Measurements from ENCODE around the gene TNPO1. TPM values are rescaled to one million over a fixed set of nuclear protein-coding genes. Genes with fewer than 3 reads are reported as not detected.

The TNPO1 gene
- total and polyA plus RNA-seq, 3 experiments from 2014 or later = 49.7 to 137 (median 134) TPM

DNA sequence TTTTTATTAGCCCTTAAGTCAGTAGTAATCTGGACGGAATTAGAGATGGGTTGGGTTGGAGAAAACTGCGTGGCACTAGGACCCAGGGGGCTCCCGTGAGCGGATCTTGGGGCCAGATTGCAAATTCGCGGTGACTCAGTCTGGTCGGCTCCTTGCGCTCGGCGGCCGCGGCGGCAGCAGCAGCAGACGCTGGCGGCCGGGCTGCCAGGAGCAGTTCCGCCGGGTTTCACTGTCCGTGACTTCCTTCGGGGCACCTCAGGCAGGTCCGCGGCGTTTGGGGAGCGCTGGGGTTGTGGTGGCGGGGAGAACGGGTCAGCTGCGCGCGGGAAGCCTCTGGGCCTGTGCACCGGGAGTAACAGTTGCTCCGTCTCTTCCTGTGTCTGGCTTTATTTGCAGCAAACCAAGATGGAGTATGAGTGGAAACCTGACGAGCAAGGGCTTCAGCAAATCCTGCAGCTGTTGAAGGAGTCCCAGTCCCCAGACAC lies 31.6 kb downstream of the TNPO1 start:
- Histone ChIP-seq H3K27ac (ENCODE audit: low read depth, low read length) (peak overlapping the region; percentile 91), H3K4me1 (ENCODE audit: insufficient read depth, low read length) (peaks cover 39% of the 10 kb centered on the region), H3K9me3 (ENCODE audit: low read length) (no peaks in the 10 kb centered on the region), H3K36me3 (ENCODE audit: insufficient read depth, low read length) (no peaks in the 10 kb centered on the region), H3K27me3 (ENCODE audit: insufficient read depth, low read length, poor library complexity, severe bottlenecking) (no peaks in the 10 kb centered on the region), H3K4me3 (ENCODE audit: low read length) (peak overlapping the region; percentile 92)
- H3K9me3 Mint-ChIP-seq = no peaks in the 10 kb centered on the region
- peak overlapping the region; percentile 97 to 99 (median 99) for H3K4me3 Mint-ChIP-seq
- H3K27ac Mint-ChIP-seq = peak overlapping the region; percentile 86 to 99 (median 98)
- H3K27me3 Mint-ChIP-seq = peaks cover 0 to 3% of the 10 kb centered on the region in 2 donors
- DNase-seq = peak; percentile 78 to 87 (median 83)
- POLR2A ChIA-PET = interaction anchor here (1.8 kb wide), 1 partner anchor 31 kb away, joined by 5 read pairs; the partner anchor contains the start of gene TNPO1
- peaks cover 46 to 66% (median 57%) of the 10 kb centered on the region in 3 donors for H3K4me1 Mint-ChIP-seq
- peaks cover 0 to 18% (median 3%) of the 10 kb centered on the region in 3 donors for H3K36me3 Mint-ChIP-seq
- CTCF ChIA-PET = interaction anchor here (0.8 to 2.9 kb wide), 2 partner anchors 30 to 539 kb away, joined by 3 to 16 read pairs; partner anchors contain the start of gene TNPO1

DNA sequence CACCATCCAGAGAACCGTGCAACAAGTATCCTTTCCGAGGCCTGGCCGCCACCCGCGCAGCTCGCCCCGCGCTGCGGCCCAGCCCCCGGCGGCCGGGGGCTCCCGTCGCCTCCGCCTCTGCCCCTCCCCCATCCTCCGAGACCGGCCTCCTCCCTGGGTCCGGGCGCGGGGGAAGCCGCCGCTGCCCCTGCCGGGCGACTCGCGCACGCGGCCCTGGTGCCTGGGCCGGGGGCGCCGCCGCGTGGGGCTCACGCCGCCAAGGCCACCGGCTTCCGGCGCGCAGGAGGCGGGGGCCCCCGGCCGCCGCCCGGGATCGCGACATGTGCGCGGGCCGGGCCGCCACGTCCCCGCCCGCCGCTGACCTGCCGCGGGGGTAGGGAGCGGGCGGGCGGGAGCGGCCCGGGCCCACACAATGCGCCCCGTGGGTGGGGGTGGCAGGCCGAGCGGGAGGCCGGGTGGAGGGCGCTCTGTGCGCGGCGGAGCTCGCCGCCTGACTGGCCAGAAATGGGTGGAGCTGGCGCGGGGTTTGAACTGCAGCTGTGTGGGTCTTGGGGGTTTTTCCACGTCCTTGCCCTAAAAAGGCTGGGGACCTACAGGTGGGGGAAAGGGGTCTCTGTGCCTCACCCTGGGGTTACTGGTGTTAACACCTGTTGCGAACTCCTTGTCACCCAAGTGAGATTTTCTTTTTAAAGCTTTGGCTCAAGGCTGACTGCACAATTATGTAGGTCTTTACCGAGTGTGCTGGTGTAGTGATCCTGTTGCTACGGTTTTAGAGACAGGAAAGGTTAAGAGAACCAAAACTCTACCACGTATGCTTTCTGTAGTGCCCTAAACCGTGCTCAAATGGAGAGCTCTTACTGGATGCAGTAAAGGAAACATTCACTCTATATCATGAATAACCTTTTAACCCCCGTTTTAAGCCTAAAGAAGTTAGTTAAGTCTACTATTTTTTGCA lies 32.3 kb downstream of the TNPO1 start:
- H3K36me3 ChIP-seq (ENCODE audit: insufficient read depth, low read length) = no peaks in the 10 kb centered on the region
- POLR2A ChIA-PET = interaction anchor here (0.6 to 1.8 kb wide), 2 partner anchors 15 to 32 kb away, joined by 5 to 6 read pairs; partner anchors contain the start of gene TNPO1
- H3K4me1 ChIP-seq (ENCODE audit: insufficient read depth, low read length) = peaks cover 39% of the 10 kb centered on the region
- CTCF ChIA-PET = interaction anchor here (0.8 to 2.9 kb wide), 2 partner anchors 31 to 540 kb away, joined by 3 to 16 read pairs; partner anchors contain the start of gene TNPO1
- Mint-ChIP-seq H3K4me3 (peak overlapping the region; percentile 98 to 99 (median 99)), H3K36me3 (peaks cover 0 to 25% (median 10%) of the 10 kb centered on the region in 3 donors), H3K27me3 (peaks cover 0 to 3% of the 10 kb centered on the region in 2 donors), H3K27ac (peak overlapping the region; percentile 86 to 99 (median 98)), H3K4me1 (peaks cover 54 to 73% (median 64%) of the 10 kb centered on the region in 3 donors), H3K9me3 (no peaks in the 10 kb centered on the region)
- no peaks in the 10 kb centered on the region for H3K27me3 ChIP-seq (ENCODE audit: insufficient read depth, low read length, poor library complexity, severe bottlenecking)
- peak in 4 of 5 donors; percentile 22 to 64 (median 42) for DNase-seq
- H3K9me3 ChIP-seq (ENCODE audit: low read length) = no peaks in the 10 kb centered on the region
- H3K27ac ChIP-seq (ENCODE audit: low read depth, low read length) = peak overlapping the region; percentile 91
- H3K4me3 ChIP-seq (ENCODE audit: low read length) = peak overlapping the region; percentile 92

DNA sequence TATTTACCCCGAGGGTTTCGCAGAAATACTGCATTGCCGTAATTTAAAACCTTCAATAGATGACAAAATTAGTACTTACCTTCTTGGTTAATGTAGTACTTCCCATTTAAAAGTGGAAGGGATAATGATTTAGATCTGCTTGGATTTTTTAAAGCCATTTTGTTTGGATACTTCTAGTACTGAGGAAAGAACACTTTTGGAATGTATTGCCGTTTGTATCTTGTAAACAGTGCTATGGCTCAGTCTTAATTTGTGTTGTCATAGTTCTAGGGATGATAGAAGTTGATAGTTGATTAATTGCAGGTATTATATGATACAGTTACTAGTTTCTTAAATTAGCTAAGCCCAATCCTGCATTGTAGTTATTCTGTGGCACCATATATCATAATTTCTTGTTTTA lies 33.1 kb downstream of the TNPO1 start:
- H3K27me3 Mint-ChIP-seq = peaks cover 0 to 3% of the 10 kb centered on the region in 2 donors
- Histone ChIP-seq H3K36me3 (ENCODE audit: insufficient read depth, low read length) (no peaks in the 10 kb centered on the region), H3K9me3 (ENCODE audit: low read length) (no peaks in the 10 kb centered on the region), H3K4me1 (ENCODE audit: insufficient read depth, low read length) (peaks cover 39% of the 10 kb centered on the region), H3K27ac (ENCODE audit: low read depth, low read length) (peak overlapping the region; percentile 60), H3K27me3 (ENCODE audit: insufficient read depth, low read length, poor library complexity, severe bottlenecking) (no peaks in the 10 kb centered on the region), H3K4me3 (ENCODE audit: low read length) (peak overlapping the region; percentile 73)
- peak overlapping the region in 6 of 8 donors; percentile 60 to 96 (median 93) for H3K27ac Mint-ChIP-seq
- no peaks in the 10 kb centered on the region for H3K9me3 Mint-ChIP-seq
- DNase-seq = no peak
- H3K36me3 Mint-ChIP-seq = peaks cover 0 to 31% (median 12%) of the 10 kb centered on the region in 3 donors
- H3K4me3 Mint-ChIP-seq = peak overlapping the region; percentile 97 to 98 (median 98)
- ChIA-PET CTCF (interaction anchor here (2.9 kb wide), 1 partner anchor 32 kb away, joined by 16 read pairs; the partner anchor contains the start of gene TNPO1), POLR2A (no interaction called here)
- H3K4me1 Mint-ChIP-seq = peaks cover 60 to 76% (median 72%) of the 10 kb centered on the region in 3 donors

DNA sequence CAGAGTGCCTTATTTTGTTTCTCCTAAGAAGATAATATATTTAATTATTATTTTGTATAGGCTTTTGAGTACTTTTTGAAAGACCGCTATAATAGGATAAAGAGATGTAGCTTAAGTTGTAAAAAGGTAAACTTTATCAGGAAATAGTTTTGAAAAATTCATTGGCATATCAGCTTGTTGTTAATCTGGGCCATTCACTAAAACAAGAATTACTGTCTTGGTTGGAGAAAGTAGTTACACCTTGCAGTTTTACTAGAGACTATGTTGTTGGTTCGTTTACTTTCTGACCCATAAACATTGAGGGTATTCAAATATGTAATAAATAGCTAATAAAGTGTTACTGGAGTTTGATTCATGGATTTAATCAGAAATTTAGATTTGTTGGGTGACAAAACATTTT lies 33.7 kb downstream of the TNPO1 start:
- no peaks in the 10 kb centered on the region for H3K9me3 Mint-ChIP-seq
- ChIA-PET CTCF (interaction anchor here (2.9 kb wide), 1 partner anchor 32 kb away, joined by 16 read pairs; the partner anchor contains the start of gene TNPO1), POLR2A (no interaction called here)
- peaks cover 62 to 79% (median 78%) of the 10 kb centered on the region in 3 donors for H3K4me1 Mint-ChIP-seq
- Histone ChIP-seq H3K27ac (ENCODE audit: low read depth, low read length) (peak overlapping the region; percentile 27), H3K9me3 (ENCODE audit: low read length) (no peaks in the 10 kb centered on the region), H3K27me3 (ENCODE audit: insufficient read depth, low read length, poor library complexity, severe bottlenecking) (no peaks in the 10 kb centered on the region), H3K4me3 (ENCODE audit: low read length) (peak overlapping the region; percentile 35), H3K36me3 (ENCODE audit: insufficient read depth, low read length) (no peaks in the 10 kb centered on the region), H3K4me1 (ENCODE audit: insufficient read depth, low read length) (peaks cover 39% of the 10 kb centered on the region)
- peak overlapping the region in 4 of 8 donors; percentile 13 to 74 (median 33) for H3K27ac Mint-ChIP-seq
- H3K27me3 Mint-ChIP-seq = peaks cover 0 to 3% of the 10 kb centered on the region in 2 donors
- H3K36me3 Mint-ChIP-seq = peaks cover 0 to 34% (median 12%) of the 10 kb centered on the region in 3 donors
- H3K4me3 Mint-ChIP-seq = peak overlapping the region; percentile 97 to 98 (median 98)
- DNase-seq = no peak

DNA sequence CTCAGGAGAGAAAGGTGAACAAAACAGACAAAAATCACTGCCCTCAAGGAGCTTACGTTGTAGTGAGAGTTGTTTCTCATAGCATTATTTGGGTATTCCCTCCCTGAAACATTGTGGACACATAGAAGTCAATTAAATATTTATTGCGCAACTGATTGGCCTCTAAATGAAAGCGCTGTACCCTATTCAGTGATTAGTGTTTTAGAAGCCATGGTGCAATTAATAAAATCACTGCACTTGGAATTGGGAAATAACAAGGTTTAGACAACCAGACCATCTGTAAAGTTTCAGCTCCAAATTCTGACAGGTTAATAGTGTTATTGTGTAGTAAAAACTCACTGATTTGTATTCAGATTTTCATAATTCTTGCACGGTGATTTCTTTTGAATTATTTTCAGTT lies 35.9 kb downstream of the TNPO1 start:
- Mint-ChIP-seq H3K27me3 (peaks cover 0 to 3% of the 10 kb centered on the region in 2 donors), H3K36me3 (peaks cover 2 to 53% (median 20%) of the 10 kb centered on the region in 3 donors), H3K9me3 (no peaks in the 10 kb centered on the region), H3K4me3 (peak overlapping the region in 5 of 7 donors; percentile 3 to 60 (median 51)), H3K27ac (peak overlapping the region in 2 of 8 donors; percentile 35 to 54), H3K4me1 (peaks cover 67 to 91% (median 86%) of the 10 kb centered on the region in 3 donors)
- peaks cover 44% of the 10 kb centered on the region for H3K4me1 ChIP-seq (ENCODE audit: insufficient read depth, low read length)
- no peaks in the 10 kb centered on the region for H3K27me3 ChIP-seq (ENCODE audit: insufficient read depth, low read length, poor library complexity, severe bottlenecking)
- no peak for DNase-seq
- CTCF ChIA-PET = no interaction called here
- H3K9me3 ChIP-seq (ENCODE audit: low read length) = no peaks in the 10 kb centered on the region
- POLR2A ChIA-PET = no interaction called here
- H3K36me3 ChIP-seq (ENCODE audit: insufficient read depth, low read length) = peaks cover 14% of the 10 kb centered on the region
- H3K27ac ChIP-seq (ENCODE audit: low read depth, low read length) = no peak overlapping the region
- H3K4me3 ChIP-seq (ENCODE audit: low read length) = no peak overlapping the region

DNA sequence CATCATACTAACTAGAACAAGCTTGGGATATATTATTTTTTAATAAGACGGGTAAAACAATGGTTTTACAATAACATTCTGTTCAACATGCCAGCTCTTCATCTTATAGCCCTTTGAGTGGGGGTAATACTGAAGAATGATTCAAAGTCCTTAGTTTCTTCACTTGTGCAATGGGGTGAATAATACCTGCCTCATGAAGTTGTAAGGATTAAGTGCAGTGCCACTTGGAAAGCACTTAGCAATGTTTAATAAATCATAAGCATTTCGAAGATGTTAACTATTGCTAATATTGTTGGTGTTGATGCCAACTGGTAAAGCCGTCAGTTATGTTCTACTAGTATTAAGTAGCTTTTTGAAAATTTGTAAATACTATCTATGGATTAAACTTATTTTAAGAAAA lies 38.0 kb downstream of the TNPO1 start:
- Histone ChIP-seq H3K27me3 (ENCODE audit: insufficient read depth, low read length, poor library complexity, severe bottlenecking) (no peaks in the 10 kb centered on the region), H3K9me3 (ENCODE audit: low read length) (no peaks in the 10 kb centered on the region), H3K36me3 (ENCODE audit: insufficient read depth, low read length) (peaks cover 18% of the 10 kb centered on the region), H3K4me1 (ENCODE audit: insufficient read depth, low read length) (peaks cover 39% of the 10 kb centered on the region), H3K4me3 (ENCODE audit: low read length) (no peak overlapping the region), H3K27ac (ENCODE audit: low read depth, low read length) (no peak overlapping the region)
- Mint-ChIP-seq H3K27me3 (no peaks in the 10 kb centered on the region), H3K9me3 (no peaks in the 10 kb centered on the region), H3K4me3 (peak overlapping the region in 2 of 7 donors; percentile 18 to 26), H3K36me3 (peaks cover 5 to 58% (median 26%) of the 10 kb centered on the region in 3 donors), H3K27ac (peak overlapping the region in 2 of 8 donors; percentile 34 to 64), H3K4me1 (peaks cover 67 to 95% (median 91%) of the 10 kb centered on the region in 3 donors)
- no peak for DNase-seq
- ChIA-PET CTCF (interaction anchor here (1.0 to 1.5 kb wide), 2 partner anchors 14 to 28 kb away, joined by 3 read pairs; no protein-coding TSS in a partner anchor), POLR2A (no interaction called here)

DNA sequence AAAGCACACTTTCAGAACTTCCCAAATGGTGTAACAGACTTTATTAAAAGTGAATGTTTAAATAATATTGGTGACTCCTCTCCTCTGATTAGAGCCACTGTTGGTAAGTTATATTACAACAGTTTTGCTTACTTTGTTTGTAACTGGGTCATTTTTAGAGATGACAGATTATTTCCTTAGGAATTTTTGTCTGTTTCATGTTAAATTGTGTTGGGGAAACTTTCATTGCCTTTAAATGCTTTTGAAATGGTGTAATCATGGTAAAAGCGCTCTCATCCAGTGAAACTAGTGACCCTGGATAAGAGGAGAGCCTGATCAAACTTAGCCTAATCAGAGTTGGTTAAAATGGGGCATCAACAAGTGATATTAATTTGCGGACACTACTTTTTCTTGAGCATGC lies 39.4 kb downstream of the TNPO1 start:
- H3K36me3 Mint-ChIP-seq = peaks cover 5 to 70% (median 29%) of the 10 kb centered on the region in 3 donors
- CTCF ChIA-PET = no interaction called here

More for the DNA sequence above, 39.4 kb downstream of the TNPO1 start:
- Histone ChIP-seq H3K4me3 (ENCODE audit: low read length) (no peak overlapping the region), H3K9me3 (ENCODE audit: low read length) (no peaks in the 10 kb centered on the region), H3K36me3 (ENCODE audit: insufficient read depth, low read length) (peaks cover 18% of the 10 kb centered on the region), H3K27me3 (ENCODE audit: insufficient read depth, low read length, poor library complexity, severe bottlenecking) (no peaks in the 10 kb centered on the region), H3K27ac (ENCODE audit: low read depth, low read length) (no peak overlapping the region), H3K4me1 (ENCODE audit: insufficient read depth, low read length) (peaks cover 26% of the 10 kb centered on the region)
- no peaks in the 10 kb centered on the region for H3K27me3 Mint-ChIP-seq
- POLR2A ChIA-PET = no interaction called here
- H3K9me3 Mint-ChIP-seq = no peaks in the 10 kb centered on the region
- peak overlapping the region in 1 of 7 donors; percentile 32 for H3K4me3 Mint-ChIP-seq
- H3K27ac Mint-ChIP-seq = no peak overlapping the region
- H3K4me1 Mint-ChIP-seq = peaks cover 65 to 93% (median 90%) of the 10 kb centered on the region in 3 donors
- DNase-seq = no peak

Measured in CD8-positive, alpha-beta memory T cell (primary cell).